C4-2B (cell line): ENCODE data around the gene RALA.

Experiments
- ZFX ChIP-seq: fragments of 450-650 bp; IDR thresholded peaks from 2 replicates; pipeline ENCODE4 v1.6.1; 2017
- TF ChIP-seq, protein P1 (sequence below): fragments of 450-650 bp; conservative IDR thresholded peaks from 2 replicates; pipeline ENCODE4 v1.5.1; 2017; ENCODE audit warnings: mild to moderate bottlenecking

GRCh38 chr7:39614299-39614698 lies 9.1 kb upstream of the RALA start:
- TF ChIP-seq, protein P1, sequence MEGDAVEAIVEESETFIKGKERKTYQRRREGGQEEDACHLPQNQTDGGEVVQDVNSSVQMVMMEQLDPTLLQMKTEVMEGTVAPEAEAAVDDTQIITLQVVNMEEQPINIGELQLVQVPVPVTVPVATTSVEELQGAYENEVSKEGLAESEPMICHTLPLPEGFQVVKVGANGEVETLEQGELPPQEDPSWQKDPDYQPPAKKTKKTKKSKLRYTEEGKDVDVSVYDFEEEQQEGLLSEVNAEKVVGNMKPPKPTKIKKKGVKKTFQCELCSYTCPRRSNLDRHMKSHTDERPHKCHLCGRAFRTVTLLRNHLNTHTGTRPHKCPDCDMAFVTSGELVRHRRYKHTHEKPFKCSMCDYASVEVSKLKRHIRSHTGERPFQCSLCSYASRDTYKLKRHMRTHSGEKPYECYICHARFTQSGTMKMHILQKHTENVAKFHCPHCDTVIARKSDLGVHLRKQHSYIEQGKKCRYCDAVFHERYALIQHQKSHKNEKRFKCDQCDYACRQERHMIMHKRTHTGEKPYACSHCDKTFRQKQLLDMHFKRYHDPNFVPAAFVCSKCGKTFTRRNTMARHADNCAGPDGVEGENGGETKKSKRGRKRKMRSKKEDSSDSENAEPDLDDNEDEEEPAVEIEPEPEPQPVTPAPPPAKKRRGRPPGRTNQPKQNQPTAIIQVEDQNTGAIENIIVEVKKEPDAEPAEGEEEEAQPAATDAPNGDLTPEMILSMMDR: no peak
- TF ChIP-seq ZFX: no peak
